Neural crest cell (in vitro differentiated cells): ENCODE data around the gene LTBP4. TPM values are rescaled to one million over a fixed set of nuclear protein-coding genes. Genes with fewer than 3 reads are reported as not detected.
"Not testable (repeated sequence)": the region's sequence is repeated elsewhere in the genome, so short reads cannot be mapped to it uniquely, and the experiment has no call there.

Source experiments
- DNase-seq: peaks from one replicate; pipeline ENCODE4 v3.0.0; 2021; ENCODE audit warnings: low read depth, mixed read lengths, low spot score
- H3K27ac Mint-ChIP-seq: one replicate; pipeline ENCODE4 v1.8.0; 2021; ENCODE audit warnings: mild to moderate bottlenecking, mixed read lengths; ENCODE audit not compliant: unreplicated experiment
- H3K27me3 Mint-ChIP-seq: 2 replicates; pipeline ENCODE4 v1.8.0; 2021; ENCODE audit warnings: low read depth, mild to moderate bottlenecking, mixed read lengths
- H3K36me3 Mint-ChIP-seq: 2 replicates; pipeline ENCODE4 v1.8.0; 2021; ENCODE audit warnings: low read depth, mild to moderate bottlenecking, mixed read lengths
- H3K4me1 Mint-ChIP-seq: 2 replicates; pipeline ENCODE4 v1.8.0; 2021; ENCODE audit warnings: mixed read lengths
- H3K4me3 Mint-ChIP-seq: one replicate; pipeline ENCODE4 v1.8.0; 2021; ENCODE audit warnings: mild to moderate bottlenecking, mixed read lengths
- H3K9me3 Mint-ChIP-seq: 2 replicates; pipeline ENCODE4 v1.8.0; 2021; ENCODE audit warnings: mixed read lengths
- total RNA-seq: library from RNA; stranded (reverse); gene quantifications from 2 replicates; pipeline ENCODE4 v1.2.1, GENCODE V29; 2021
- TF ChIP-seq, protein P1 (sequence below): fragments of 200-600 bp; sonication (generic); conservative IDR thresholded peaks from 2 replicates; pipeline ENCODE4 v1.5.0; 2021; ENCODE audit warnings: antibody characterized with exemption, mild to moderate bottlenecking

Gene LTBP4
- total RNA-seq, 1 donor from 2014 or later: 125 TPM

DNA sequence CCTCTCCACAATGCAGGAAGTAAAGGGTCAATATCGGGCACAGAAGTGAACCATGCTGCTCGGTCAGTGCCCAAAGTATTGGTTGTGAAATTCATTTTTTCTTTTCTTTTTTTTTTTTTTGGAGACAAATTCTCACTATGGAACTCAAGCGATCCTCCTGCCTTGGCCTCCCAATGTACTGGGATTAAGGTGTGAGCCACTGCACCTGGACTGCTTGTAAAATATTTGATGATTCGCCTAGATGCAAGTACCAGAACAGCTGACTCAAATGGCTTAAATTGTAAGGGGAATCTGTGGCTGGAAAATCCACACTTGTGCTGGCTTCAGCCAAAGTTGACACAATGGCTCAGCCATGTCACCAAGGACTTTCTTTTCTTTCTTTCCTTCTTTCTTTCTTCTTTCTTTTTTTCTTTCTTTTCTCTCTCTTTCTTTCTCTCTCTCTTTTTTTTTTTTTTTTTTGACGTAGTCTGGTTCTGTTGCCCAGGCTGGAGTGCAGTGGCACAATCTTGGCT lies 45.6 kb downstream of the LTBP4 start:
- H3K27ac Mint-ChIP-seq: no peak overlapping the region
- TF ChIP-seq, protein P1, sequence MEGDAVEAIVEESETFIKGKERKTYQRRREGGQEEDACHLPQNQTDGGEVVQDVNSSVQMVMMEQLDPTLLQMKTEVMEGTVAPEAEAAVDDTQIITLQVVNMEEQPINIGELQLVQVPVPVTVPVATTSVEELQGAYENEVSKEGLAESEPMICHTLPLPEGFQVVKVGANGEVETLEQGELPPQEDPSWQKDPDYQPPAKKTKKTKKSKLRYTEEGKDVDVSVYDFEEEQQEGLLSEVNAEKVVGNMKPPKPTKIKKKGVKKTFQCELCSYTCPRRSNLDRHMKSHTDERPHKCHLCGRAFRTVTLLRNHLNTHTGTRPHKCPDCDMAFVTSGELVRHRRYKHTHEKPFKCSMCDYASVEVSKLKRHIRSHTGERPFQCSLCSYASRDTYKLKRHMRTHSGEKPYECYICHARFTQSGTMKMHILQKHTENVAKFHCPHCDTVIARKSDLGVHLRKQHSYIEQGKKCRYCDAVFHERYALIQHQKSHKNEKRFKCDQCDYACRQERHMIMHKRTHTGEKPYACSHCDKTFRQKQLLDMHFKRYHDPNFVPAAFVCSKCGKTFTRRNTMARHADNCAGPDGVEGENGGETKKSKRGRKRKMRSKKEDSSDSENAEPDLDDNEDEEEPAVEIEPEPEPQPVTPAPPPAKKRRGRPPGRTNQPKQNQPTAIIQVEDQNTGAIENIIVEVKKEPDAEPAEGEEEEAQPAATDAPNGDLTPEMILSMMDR: no peak
- no peak for DNase-seq
- H3K27me3 Mint-ChIP-seq: no peaks in the 10 kb centered on the region
- no peaks in the 10 kb centered on the region for H3K36me3 Mint-ChIP-seq
- peak overlapping the region; percentile 58 for H3K4me3 Mint-ChIP-seq
- H3K4me1 Mint-ChIP-seq: peaks cover 13% of the 10 kb centered on the region
- no peaks in the 10 kb centered on the region for H3K9me3 Mint-ChIP-seq

DNA sequence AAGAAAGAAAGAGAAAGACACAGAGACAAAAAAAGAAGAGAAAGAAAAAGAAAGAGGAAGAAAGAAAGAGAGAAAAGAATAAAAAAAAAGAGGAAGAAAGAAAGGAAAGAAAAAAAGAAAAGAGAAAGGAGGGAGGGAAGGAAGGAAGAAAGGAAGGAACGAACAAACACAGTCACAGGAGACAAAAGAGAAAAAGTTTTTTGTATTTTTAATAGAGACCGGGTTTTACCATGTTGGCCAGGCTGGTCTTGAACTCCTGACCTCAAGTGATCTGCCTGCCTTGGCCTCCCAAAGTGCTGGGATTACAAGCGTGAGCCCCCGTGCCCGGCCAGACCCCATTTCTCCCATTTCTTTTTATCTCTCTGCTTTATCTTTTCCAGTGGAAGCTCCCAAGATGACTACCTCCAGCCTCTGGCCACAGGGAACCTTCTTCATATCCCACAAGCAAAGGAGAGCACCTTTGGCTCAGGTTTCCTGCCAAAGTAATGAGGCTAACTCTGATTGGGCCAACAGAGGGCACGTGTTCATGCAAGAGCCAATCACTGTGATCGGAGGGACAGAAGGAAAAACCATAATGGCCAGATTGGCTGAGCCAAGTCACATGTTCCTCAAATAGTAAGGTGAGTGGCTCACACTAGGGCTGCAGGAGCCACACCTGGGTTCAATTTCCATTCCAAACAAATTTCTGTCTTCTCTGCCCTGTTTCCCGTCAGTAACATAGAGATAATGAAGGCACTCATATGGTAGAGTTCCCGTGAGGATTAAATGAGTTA lies 48.9 kb downstream of the LTBP4 start:
- not testable (repeated sequence) for H3K9me3 Mint-ChIP-seq, H3K27me3 Mint-ChIP-seq, H3K27ac Mint-ChIP-seq, DNase-seq, H3K36me3 Mint-ChIP-seq, H3K4me3 Mint-ChIP-seq
- peaks cover 13% of the 10 kb centered on the region for H3K4me1 Mint-ChIP-seq

DNA sequence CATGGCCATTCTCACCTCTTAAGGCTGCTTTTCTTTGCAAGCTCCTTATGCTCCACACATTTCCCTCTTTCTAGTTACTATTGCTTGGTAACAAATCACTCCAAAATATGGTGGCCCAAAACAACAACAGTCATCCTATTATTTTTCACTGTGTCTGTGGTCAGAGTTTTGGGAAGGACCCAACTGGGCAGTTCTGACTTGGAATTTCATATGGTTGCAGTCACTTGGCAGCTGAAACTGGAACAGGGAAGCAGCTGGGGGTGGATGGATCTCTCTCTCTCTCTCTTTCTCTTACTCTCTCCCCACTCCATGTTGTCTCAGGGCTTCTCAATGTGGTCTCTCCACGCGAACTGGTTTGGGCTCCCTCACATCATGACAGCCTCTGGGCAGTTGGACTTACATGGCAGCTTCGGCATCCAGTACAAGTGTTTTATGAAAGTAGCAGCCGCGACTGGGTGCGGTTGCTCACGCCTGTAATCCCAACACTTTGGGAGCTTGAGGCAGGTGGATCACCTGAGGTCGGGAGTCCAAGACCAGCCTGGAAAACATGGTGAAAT lies 49.7 kb downstream of the LTBP4 start:
- Mint-ChIP-seq H3K9me3 (no peaks in the 10 kb centered on the region), H3K27me3 (no peaks in the 10 kb centered on the region), H3K27ac (no peak overlapping the region), H3K4me3 (no peak overlapping the region), H3K36me3 (no peaks in the 10 kb centered on the region), H3K4me1 (peaks cover 10% of the 10 kb centered on the region)
- no peak for DNase-seq
- TF ChIP-seq, protein P1: no peak

DNA sequence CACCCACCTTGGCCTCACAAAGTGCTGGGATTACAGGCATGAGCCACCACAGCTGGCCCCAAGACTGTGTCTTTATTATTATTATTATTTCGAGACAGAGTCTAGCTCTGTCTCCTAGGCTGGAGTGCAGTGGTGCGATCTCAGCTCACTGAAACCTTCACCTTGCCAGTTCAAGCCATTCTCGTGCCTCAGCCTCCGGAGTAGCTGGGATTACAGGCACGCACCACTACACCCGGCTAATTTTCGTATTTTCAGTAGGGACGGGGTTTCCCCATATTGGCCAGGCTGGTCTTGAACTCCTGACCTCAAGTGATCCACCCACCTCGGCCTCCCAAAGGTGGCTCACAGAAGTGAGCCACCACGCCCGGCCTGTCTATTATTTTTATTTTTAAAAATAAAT lies 51.1 kb downstream of the LTBP4 start:
- H3K4me3 Mint-ChIP-seq: not testable (repeated sequence)

DNA sequence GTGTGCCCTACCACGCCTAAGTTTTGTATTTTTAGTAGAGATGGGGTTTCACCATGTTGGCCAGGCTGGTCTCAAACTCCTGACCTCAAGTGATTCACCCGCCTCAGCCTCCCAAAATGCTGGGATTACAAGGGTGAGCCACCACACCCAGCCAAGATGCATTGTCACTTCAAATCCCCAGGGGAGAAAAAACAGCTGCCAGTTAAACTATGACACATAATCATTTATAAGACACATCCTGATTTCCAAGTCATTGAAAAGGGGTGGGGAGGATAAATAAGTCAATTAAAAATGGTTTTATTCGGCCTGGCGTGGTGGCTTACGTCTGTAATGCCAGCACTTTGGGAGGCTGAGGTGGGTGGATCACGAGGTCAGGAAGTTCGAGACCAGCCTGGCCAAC lies 54.5 kb downstream of the LTBP4 start:
- not testable (repeated sequence) for DNase-seq, H3K27me3 Mint-ChIP-seq, H3K36me3 Mint-ChIP-seq, H3K4me3 Mint-ChIP-seq, H3K9me3 Mint-ChIP-seq, H3K27ac Mint-ChIP-seq, H3K4me1 Mint-ChIP-seq

More for the DNA sequence above, 51.1 kb downstream of the LTBP4 start:
- DNase-seq, H3K4me1 Mint-ChIP-seq, H3K36me3 Mint-ChIP-seq, H3K9me3 Mint-ChIP-seq, H3K27me3 Mint-ChIP-seq, H3K27ac Mint-ChIP-seq: not testable (repeated sequence)

DNA sequence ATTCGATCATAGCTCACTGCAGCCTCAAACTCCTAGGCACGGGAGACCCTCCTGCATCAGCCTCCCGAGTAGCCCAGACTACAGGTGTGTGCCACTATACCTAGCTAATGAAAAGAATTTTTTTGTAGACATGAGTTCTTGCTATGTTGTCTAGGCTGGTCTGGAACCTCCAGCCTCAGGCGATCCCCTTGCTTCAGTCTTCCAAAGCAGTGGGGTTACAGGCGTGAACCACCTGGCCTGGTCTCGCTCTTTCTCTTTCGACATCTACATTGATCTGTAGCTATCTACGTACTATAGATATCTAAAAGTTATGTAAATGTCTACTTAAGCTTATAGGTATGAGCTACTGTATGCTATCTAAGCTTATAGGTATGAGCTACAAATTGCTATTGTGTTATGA lies 56.9 kb downstream of the LTBP4 start:
- Mint-ChIP-seq H3K4me1 (no peaks in the 10 kb centered on the region), H3K36me3 (no peaks in the 10 kb centered on the region), H3K9me3 (no peaks in the 10 kb centered on the region), H3K4me3 (no peak overlapping the region), H3K27ac (no peak overlapping the region), H3K27me3 (peaks cover 3% of the 10 kb centered on the region)
- DNase-seq: no peak
- TF ChIP-seq, protein P1: no peak

DNA sequence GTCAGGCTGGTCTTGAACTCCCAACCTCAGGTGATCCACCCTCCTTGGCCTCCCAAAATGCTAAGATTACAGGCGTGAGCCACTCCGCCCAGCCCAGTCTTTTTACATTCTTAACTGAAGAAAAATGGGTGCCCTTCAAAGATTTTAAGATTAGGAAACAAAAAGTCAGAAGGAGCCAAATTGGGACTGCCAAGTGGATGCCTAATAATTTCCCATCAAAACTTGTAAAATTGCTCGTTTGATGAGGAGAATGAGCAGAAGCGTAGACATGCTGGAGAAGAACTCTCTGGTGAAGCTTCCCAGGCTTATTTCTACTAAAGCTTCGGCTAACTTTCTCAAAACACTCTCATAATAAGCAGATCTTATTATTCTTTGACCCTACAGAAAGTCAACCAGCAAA lies 57.9 kb downstream of the LTBP4 start:
- no peaks in the 10 kb centered on the region for H3K9me3 Mint-ChIP-seq
- no peaks in the 10 kb centered on the region for H3K4me1 Mint-ChIP-seq
- TF ChIP-seq, protein P1: no peak
- no peaks in the 10 kb centered on the region for H3K36me3 Mint-ChIP-seq
- H3K27ac Mint-ChIP-seq: no peak overlapping the region
- H3K4me3 Mint-ChIP-seq: no peak overlapping the region
- peaks cover 5% of the 10 kb centered on the region for H3K27me3 Mint-ChIP-seq
- no peak for DNase-seq
